ENCODE measurements around the gene TUT7.

GRCh38 chr9:86340356-86341006, 13.7 kb downstream of the TUT7 start:
- no peak for TF ChIP-seq CTCF (IDR thresholded peaks at IDR 0.05)
- TF ChIP-seq REST (IDR thresholded peaks at IDR 0.05; ENCODE audit: insufficient read depth in 1 of 2, low read depth in 2 of 2, low read length in 1 of 2) = no peak
- no peak for TF ChIP-seq POLR2AphosphoS5 (IDR thresholded peaks at IDR 0.05; ENCODE audit: low read depth, low read length)
